Measurements from ENCODE around the gene SPTLC3.

Gene SPTLC3

DNA sequence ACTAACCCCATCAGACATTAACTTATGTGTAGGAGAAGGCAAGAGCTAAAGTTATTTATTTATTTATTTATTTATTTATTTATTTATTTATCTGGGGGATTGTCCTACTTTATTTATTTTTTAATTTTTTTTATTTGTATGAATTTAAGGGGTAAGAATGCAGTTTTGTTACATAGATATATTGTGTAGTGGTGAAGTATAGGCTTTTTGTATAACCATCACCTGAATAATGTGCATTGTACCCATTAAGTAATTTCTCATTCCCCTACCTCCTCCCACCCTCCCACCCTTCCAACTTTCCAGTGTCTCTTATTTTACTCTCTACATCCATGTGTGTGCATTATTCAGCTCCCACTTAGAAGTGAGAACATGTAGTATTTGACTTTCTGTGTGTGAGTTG is 51.6 kb downstream of the SPTLC3 start:
- Histone ChIP-seq H3K4me3 (no peak overlapping the region), H3K27ac (no peak overlapping the region)
- TF ChIP-seq, protein P1, sequence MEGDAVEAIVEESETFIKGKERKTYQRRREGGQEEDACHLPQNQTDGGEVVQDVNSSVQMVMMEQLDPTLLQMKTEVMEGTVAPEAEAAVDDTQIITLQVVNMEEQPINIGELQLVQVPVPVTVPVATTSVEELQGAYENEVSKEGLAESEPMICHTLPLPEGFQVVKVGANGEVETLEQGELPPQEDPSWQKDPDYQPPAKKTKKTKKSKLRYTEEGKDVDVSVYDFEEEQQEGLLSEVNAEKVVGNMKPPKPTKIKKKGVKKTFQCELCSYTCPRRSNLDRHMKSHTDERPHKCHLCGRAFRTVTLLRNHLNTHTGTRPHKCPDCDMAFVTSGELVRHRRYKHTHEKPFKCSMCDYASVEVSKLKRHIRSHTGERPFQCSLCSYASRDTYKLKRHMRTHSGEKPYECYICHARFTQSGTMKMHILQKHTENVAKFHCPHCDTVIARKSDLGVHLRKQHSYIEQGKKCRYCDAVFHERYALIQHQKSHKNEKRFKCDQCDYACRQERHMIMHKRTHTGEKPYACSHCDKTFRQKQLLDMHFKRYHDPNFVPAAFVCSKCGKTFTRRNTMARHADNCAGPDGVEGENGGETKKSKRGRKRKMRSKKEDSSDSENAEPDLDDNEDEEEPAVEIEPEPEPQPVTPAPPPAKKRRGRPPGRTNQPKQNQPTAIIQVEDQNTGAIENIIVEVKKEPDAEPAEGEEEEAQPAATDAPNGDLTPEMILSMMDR (IDR thresholded peaks at IDR 0.05), result no peak
- no peak for DNase-seq (ENCODE audit: low spot score)

DNA sequence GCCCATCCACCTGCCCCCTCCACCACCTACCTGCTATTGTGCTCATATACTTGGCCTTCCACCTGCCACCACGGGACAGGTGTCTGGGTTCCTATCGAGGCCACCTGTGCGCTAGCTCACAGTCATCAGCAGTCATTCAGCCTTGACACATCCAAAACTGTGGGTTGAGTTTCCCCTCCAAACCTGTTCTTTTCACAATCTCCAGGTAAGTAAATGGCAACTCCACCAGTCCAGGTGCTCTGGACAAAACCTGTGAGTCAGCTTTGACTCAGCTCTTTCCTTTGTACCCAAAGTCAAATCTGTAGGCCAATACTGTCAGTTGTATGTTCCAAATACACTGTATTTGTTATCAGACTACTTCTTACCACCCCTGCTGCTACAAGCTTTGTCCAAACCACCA is 52.6 kb downstream of the SPTLC3 start:
- no peak for DNase-seq (ENCODE audit: low spot score)
- Histone ChIP-seq H3K27ac (no peak overlapping the region), H3K4me3 (no peak overlapping the region)
- TF ChIP-seq, protein P1 (IDR thresholded peaks at IDR 0.05), result no peak

DNA sequence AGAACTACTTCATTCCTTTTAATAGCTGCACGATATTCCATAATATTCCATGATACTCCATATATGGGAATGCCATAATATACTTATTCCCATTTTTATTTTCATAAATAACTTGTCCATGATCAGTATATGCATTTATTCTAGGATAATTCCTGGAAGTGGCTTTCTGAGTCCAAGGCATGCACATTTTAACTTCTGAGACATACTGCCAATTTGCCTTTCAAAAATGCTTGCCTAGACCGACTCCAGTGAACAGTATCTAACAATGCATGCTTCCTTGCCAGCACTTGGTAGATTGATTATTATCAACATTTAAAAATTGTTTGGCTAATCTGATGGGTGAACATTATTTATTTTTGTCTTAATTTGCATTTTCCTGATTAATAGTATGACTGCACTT is 54.0 kb downstream of the SPTLC3 start:
- Histone ChIP-seq H3K4me3 (no peak overlapping the region), H3K27ac (no peak overlapping the region)
- TF ChIP-seq, protein P1 (IDR thresholded peaks at IDR 0.05), result no peak
- DNase-seq (ENCODE audit: low spot score), result no peak

DNA sequence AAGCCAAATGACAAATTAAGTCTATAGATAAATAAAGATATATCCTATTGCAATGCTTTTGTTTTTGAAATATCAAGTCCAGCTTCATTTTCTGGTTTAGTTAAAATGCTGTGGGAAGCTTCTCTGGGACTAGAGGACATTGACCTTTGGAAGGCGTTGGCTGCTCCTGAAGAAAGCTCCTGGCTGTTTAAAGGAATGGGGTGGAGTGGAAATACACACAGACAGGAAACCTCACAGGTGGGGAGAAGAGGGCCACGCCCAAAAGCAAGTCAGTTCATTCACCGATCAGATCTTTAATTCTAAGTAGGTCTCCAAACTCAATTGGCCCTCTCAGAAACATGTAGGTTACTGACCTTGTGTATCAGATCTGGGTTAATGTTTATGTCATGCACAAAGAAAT is 59.6 kb downstream of the SPTLC3 start:
- H3K27ac ChIP-seq, result no peak overlapping the region
- no peak overlapping the region for H3K4me3 ChIP-seq
- DNase-seq (ENCODE audit: low spot score), result no peak
- TF ChIP-seq, protein P1 (IDR thresholded peaks at IDR 0.05), result no peak

DNA sequence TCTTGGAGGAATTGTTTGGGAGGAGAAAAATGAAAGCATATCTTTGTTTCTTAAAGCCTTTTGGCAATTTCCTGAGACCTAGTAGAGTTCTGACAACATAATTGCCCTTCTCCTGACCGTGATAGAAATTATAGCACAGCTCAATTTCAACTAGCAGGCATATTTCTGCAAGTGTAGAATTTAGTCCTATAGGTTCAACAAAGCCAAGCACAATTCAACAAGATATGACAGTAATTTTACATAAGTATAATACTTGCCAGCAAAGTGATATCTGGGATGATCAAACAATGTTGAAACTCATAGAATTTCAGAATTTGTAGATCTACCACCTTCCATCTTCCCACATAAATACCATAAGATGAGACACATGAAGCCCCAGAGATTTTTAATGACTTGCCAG is 73.1 kb downstream of the SPTLC3 start:
- TF ChIP-seq, protein P1 (IDR thresholded peaks at IDR 0.05), result no peak
- DNase-seq (ENCODE audit: low spot score), result no peak
- Histone ChIP-seq H3K4me3 (no peak overlapping the region), H3K27ac (no peak overlapping the region)

DNA sequence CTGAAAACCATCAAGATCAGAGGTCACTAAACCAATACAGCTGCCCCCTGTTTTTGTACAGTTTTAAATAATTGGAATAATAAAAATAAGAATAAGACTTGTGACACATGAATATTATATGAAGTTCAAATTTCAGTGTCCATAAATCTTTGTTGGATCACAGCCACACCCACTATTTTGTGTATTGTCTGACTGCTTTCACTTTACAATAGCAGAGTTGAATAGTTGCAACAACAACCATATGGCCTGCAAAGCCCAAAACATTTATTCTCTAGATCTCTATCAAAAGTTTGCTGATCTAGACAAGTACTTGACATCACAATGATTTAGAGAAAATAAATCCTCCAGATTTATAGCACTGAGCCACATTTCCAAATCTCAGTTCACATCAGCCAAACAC is 73.6 kb downstream of the SPTLC3 start:
- DNase-seq (ENCODE audit: low spot score), result no peak
- TF ChIP-seq, protein P1 (IDR thresholded peaks at IDR 0.05), result no peak

DNA sequence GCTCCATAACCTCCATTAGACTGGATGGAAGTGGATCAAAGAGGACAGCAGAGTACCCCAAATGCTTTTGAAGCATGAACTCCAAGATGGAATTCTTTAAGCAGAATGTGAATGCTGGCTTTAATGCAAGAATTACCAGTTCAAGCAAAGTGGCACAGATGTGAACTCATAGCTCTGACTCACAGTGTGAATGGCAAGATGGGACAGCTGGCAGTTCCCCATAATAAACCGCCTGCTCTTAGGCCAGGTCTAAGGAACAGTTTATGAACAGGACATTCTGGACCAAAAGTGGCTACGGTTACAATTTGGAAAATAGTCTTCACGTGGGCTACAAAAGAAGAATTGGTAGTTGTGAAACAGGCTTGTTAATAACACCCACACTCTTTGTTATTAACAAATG is 76.5 kb downstream of the SPTLC3 start:
- TF ChIP-seq, protein P1 (IDR thresholded peaks at IDR 0.05), result no peak
- Histone ChIP-seq H3K27ac (no peak overlapping the region), H3K4me3 (no peak overlapping the region)
- DNase-seq (ENCODE audit: low spot score), result no peak

More for the DNA sequence above, 73.6 kb downstream of the SPTLC3 start:
- Histone ChIP-seq H3K27ac (no peak overlapping the region), H3K4me3 (no peak overlapping the region)
